Measurements from ENCODE around the gene EFHC1. TPM values are rescaled to one million over a fixed set of nuclear protein-coding genes. Genes with fewer than 3 reads are reported as not detected.

Gene EFHC1
- total RNA-seq, 1 donor from 2014 or later, result 43.6 TPM

DNA sequence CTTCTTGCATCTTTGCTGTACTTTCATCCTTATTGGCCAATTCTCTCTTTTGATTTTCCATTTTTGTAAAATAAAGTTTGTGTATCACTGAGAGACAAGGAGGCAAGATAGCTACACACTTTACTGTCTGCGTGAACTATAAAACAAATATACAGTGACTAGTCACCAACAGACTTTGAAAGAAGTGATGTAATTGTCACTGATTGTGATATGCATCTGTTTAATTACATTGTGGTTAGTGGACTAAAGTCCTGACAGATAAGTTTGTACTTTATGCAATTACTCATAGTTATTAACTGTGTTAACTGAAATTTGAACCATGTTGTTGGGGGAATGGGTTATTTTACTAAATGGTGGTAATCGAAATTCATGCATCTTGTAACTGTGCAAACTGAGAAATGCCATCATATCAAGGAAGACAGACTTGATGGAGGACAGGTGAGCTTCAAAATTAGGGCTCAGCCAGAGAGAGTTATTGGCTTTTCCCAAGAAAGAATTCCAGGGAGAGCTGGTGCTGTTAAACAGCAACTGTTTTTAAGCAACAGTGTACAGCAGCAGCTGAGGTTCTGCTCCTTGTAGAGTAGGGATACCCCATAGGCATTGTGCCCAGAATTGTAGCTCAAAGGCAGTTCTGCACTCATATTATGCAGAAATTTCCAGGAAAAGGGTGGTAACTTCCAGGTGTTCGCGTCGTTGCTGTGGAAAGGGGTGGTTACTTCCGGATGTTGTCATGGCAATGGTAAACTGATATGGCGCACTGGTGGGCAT lies 62.9 kb downstream of the EFHC1 start:
- DNase-seq (ENCODE audit: low spot score, unreplicated experiment), result no peak
- Mint-ChIP-seq H3K27me3 (no peaks in the 10 kb centered on the region), H3K4me3 (ENCODE audit: low read depth) (no peak overlapping the region), H3K4me1 (ENCODE audit: low read depth) (no peaks in the 10 kb centered on the region), H3K27ac (no peak overlapping the region), H3K36me3 (ENCODE audit: insufficient read depth) (peaks cover 7% of the 10 kb centered on the region), H3K9me3 (ENCODE audit: low read depth) (no peaks in the 10 kb centered on the region)
- TF ChIP-seq, protein P1, sequence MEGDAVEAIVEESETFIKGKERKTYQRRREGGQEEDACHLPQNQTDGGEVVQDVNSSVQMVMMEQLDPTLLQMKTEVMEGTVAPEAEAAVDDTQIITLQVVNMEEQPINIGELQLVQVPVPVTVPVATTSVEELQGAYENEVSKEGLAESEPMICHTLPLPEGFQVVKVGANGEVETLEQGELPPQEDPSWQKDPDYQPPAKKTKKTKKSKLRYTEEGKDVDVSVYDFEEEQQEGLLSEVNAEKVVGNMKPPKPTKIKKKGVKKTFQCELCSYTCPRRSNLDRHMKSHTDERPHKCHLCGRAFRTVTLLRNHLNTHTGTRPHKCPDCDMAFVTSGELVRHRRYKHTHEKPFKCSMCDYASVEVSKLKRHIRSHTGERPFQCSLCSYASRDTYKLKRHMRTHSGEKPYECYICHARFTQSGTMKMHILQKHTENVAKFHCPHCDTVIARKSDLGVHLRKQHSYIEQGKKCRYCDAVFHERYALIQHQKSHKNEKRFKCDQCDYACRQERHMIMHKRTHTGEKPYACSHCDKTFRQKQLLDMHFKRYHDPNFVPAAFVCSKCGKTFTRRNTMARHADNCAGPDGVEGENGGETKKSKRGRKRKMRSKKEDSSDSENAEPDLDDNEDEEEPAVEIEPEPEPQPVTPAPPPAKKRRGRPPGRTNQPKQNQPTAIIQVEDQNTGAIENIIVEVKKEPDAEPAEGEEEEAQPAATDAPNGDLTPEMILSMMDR (IDR thresholded peaks at IDR 0.05; ENCODE audit: unreplicated experiment), result no peak

DNA sequence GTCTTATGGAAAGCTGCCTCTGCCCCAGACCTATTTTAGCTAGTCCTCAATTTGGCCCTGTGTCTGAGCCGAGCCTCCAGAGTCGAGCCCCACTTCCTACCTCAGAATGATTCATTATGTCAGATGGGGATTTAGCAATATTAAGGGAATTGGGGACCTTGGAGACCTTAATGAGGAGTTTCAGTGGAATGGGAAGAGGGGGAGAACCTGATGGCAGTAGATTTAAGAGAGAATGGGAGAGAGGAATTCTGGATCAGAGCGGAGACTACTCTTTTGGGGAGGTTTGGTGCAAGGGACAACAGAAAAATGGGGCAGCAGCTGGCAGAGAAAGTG lies 63.5 kb downstream of the EFHC1 start:
- TF ChIP-seq, protein P1 (IDR thresholded peaks at IDR 0.05; ENCODE audit: unreplicated experiment), result no peak
- no peak for DNase-seq (ENCODE audit: low spot score, unreplicated experiment)
- no peaks in the 10 kb centered on the region for H3K9me3 Mint-ChIP-seq (ENCODE audit: low read depth)
- no peaks in the 10 kb centered on the region for H3K27me3 Mint-ChIP-seq
- no peaks in the 10 kb centered on the region for H3K4me1 Mint-ChIP-seq (ENCODE audit: low read depth)
- no peak overlapping the region for H3K4me3 Mint-ChIP-seq (ENCODE audit: low read depth)
- H3K36me3 Mint-ChIP-seq (ENCODE audit: insufficient read depth), result peaks cover 7% of the 10 kb centered on the region
- H3K27ac Mint-ChIP-seq, result no peak overlapping the region

DNA sequence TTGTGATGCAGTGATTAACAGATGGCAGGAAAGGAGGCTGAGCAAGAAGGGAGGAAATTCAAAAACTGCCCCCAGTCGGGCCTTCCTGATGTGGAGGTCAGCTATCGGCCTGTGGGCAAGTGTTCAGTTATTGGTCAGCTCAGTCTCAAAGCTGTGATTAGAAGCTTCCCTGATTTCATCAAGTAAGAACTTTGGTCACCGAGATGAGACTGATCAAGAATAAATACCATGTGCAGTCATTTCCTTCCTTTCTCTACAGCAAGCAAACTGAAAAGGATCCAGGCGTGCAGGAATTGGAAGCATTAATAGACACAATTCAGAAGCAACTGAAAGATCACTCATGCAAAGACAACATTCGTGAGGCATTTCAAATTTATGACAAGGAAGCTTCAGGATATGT lies 69.7 kb downstream of the EFHC1 start:
- H3K27me3 Mint-ChIP-seq, result no peaks in the 10 kb centered on the region
- H3K4me1 Mint-ChIP-seq (ENCODE audit: low read depth), result no peaks in the 10 kb centered on the region
- TF ChIP-seq, protein P1 (IDR thresholded peaks at IDR 0.05; ENCODE audit: unreplicated experiment), result no peak
- no peak for DNase-seq (ENCODE audit: low spot score, unreplicated experiment)
- no peaks in the 10 kb centered on the region for H3K9me3 Mint-ChIP-seq (ENCODE audit: low read depth)
- no peak overlapping the region for H3K27ac Mint-ChIP-seq
- peaks cover 8% of the 10 kb centered on the region for H3K36me3 Mint-ChIP-seq (ENCODE audit: insufficient read depth)
- H3K4me3 Mint-ChIP-seq (ENCODE audit: low read depth), result no peak overlapping the region

DNA sequence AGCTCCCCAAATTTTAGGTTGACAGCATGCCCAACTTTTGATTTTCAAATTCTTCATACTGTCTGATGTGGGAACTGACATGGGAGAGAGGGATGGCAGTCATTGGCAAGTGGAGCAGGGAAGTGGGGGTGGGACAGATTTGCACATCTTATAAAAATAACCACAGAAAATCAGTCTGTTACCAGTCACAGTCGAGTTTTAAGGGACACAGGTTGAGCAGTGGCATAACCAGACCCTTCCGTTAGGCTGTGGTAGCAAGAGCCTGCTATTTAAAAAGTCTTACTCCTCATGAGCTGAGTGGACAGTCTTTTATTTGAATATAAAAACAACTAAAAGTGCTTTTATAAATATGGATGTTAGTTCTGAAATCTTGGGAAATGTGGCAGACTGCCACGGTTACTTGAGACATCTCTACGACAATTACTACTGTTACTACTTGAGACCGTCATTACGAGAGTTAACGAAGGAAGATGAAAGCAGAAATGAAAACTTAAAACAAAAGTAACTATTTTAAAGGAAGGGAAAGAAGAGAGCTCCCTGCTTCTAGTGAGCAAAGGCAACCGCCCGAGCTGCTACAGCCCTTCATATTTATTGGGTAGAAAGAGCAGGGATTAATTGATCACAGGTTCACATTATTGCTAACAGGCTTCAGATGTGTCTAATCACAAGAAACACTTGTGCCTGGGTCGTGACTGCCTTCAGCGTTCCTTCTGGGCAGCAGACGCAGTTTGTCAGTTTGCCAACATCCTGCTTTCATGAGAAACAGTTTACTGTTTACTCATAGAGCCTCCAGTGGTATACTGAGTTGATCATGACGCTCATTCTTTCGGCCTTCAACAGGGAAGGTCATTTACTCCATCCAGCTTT lies 71.3 kb downstream of the EFHC1 start:
- DNase-seq (ENCODE audit: low spot score, unreplicated experiment), result no peak
- no peaks in the 10 kb centered on the region for H3K4me1 Mint-ChIP-seq (ENCODE audit: low read depth)
- H3K36me3 Mint-ChIP-seq (ENCODE audit: insufficient read depth), result peaks cover 12% of the 10 kb centered on the region
- H3K9me3 Mint-ChIP-seq (ENCODE audit: low read depth), result peaks cover 3% of the 10 kb centered on the region
- TF ChIP-seq, protein P1 (IDR thresholded peaks at IDR 0.05; ENCODE audit: unreplicated experiment), result no peak
- no peak overlapping the region for H3K27ac Mint-ChIP-seq
- H3K27me3 Mint-ChIP-seq, result no peaks in the 10 kb centered on the region
- no peak overlapping the region for H3K4me3 Mint-ChIP-seq (ENCODE audit: low read depth)

DNA sequence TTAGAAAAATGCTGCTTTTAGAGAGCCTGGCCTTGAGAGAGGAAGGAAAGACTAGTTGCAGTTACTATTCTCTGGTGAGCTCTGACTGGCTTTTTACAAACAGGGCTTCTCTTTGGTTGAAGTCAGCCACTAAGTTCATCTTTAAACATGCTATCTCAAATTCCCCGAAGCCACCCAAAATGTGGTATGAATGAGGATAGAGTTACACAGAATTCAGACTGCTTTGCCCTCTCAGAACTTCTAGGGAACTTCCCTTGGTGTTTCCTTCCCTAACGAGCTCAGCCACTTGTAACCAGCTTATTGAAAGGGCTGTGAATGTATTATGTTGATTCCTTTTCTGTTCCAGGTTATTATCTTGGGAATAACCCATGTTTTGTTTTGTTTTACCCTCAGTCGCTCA lies 73.5 kb downstream of the EFHC1 start:
- DNase-seq (ENCODE audit: low spot score, unreplicated experiment), result no peak
- Mint-ChIP-seq H3K9me3 (ENCODE audit: low read depth) (peaks cover 3% of the 10 kb centered on the region), H3K36me3 (ENCODE audit: insufficient read depth) (peaks cover 10% of the 10 kb centered on the region), H3K27ac (no peak overlapping the region), H3K4me1 (ENCODE audit: low read depth) (peaks cover 2% of the 10 kb centered on the region), H3K27me3 (no peaks in the 10 kb centered on the region), H3K4me3 (ENCODE audit: low read depth) (no peak overlapping the region)
- TF ChIP-seq, protein P1 (IDR thresholded peaks at IDR 0.05; ENCODE audit: unreplicated experiment), result no peak
